ENCODE data around the gene DUSP18.

DUSP18 gene

DNA sequence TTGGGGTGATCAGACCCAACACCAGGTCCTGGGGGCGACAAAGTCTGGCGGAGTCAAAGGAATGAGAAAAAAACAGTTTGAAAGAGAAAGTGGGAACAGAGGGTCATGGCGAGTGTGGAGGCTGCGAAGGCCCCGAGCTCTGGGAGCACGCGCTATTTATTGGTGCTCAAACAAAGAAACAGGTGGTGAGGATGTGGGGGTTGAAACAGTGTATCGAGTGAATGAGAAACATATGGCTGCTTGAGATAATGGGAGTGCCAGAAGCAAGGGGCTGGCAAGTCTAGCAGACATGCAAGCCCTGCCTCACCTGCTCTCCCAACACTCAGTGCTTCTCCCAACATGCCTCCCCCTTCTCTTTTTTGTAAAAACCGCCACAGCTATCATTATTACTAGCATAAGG, 7.8 kb upstream of the DUSP18 start:
- no peak overlapping the region for H3K27ac ChIP-seq (ENCODE audit: low read depth, low read length, poor library complexity, severe bottlenecking)
- no peak overlapping the region for H2AFZ ChIP-seq (ENCODE audit: low read length)
- 0 out of 2 replicates have a peak, but pooled peaks cover 3% of the 10 kb centered on the region for H3K27me3 ChIP-seq (ENCODE audit: insufficient read depth, low read length)
- no peak overlapping the region for H3K4me3 ChIP-seq (ENCODE audit: low read depth, low read length, poor library complexity, severe bottlenecking)
- TF ChIP-seq, protein P1, sequence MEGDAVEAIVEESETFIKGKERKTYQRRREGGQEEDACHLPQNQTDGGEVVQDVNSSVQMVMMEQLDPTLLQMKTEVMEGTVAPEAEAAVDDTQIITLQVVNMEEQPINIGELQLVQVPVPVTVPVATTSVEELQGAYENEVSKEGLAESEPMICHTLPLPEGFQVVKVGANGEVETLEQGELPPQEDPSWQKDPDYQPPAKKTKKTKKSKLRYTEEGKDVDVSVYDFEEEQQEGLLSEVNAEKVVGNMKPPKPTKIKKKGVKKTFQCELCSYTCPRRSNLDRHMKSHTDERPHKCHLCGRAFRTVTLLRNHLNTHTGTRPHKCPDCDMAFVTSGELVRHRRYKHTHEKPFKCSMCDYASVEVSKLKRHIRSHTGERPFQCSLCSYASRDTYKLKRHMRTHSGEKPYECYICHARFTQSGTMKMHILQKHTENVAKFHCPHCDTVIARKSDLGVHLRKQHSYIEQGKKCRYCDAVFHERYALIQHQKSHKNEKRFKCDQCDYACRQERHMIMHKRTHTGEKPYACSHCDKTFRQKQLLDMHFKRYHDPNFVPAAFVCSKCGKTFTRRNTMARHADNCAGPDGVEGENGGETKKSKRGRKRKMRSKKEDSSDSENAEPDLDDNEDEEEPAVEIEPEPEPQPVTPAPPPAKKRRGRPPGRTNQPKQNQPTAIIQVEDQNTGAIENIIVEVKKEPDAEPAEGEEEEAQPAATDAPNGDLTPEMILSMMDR (IDR thresholded peaks at IDR 0.05; ENCODE audit: low read length), result no peak
- TF ChIP-seq EZH2 (IDR thresholded peaks at IDR 0.05; ENCODE audit: borderline replicate concordance, low read length), result no peak
- H3K9ac ChIP-seq (ENCODE audit: low read length), result no peak overlapping the region
- no peaks in the 10 kb centered on the region for H3K9me3 ChIP-seq (ENCODE audit: low read length)
- H3K4me2 ChIP-seq (ENCODE audit: low read length), result no peak overlapping the region
- H3F3A ChIP-seq (ENCODE audit: insufficient read depth, low read length), result no peaks in the 10 kb centered on the region
- H3K36me3 ChIP-seq (ENCODE audit: insufficient read depth, low read length), result no peaks in the 10 kb centered on the region
- H3K79me2 ChIP-seq (ENCODE audit: insufficient read depth, low read length), result no peaks in the 10 kb centered on the region
- no peaks in the 10 kb centered on the region for H3K9me2 ChIP-seq (ENCODE audit: low read depth, low read length)
- no peaks in the 10 kb centered on the region for H4K20me1 ChIP-seq (ENCODE audit: insufficient read depth, low read length)
- H3K4me1 ChIP-seq (ENCODE audit: insufficient read depth, low read length, severe bottlenecking), result no peaks in the 10 kb centered on the region

DNA sequence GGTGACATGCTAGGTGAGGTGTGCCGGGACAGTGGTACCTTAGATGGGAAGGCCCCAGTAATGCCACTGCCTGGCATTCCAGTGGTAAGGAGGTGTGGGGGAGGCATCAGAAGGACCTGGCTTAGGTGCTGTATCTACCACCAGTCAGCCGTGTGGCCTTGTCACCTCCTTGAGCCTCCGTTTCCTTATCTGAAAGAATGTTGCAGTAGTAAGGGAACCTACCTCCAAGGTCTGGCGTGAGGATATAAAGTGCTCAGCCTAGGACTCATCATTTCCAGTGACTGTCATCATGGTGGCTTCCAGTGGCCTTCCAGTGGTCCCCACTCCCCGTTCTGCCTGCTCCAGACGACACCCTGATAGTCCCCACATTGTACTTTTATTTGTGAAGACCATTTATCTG, 6.8 kb upstream of the DUSP18 start:
- H3K4me3 ChIP-seq (ENCODE audit: low read depth, low read length, poor library complexity, severe bottlenecking), result no peak overlapping the region
- no peaks in the 10 kb centered on the region for H4K20me1 ChIP-seq (ENCODE audit: insufficient read depth, low read length)
- H3K4me2 ChIP-seq (ENCODE audit: low read length), result no peak overlapping the region
- H3K27ac ChIP-seq (ENCODE audit: low read depth, low read length, poor library complexity, severe bottlenecking), result no peak overlapping the region
- H3K27me3 ChIP-seq (ENCODE audit: insufficient read depth, low read length), result 0 out of 2 replicates have a peak, but pooled peaks cover 3% of the 10 kb centered on the region
- no peaks in the 10 kb centered on the region for H3K9me3 ChIP-seq (ENCODE audit: low read length)
- H3K9ac ChIP-seq (ENCODE audit: low read length), result no peak overlapping the region
- H3K36me3 ChIP-seq (ENCODE audit: insufficient read depth, low read length), result no peaks in the 10 kb centered on the region
- no peaks in the 10 kb centered on the region for H3F3A ChIP-seq (ENCODE audit: insufficient read depth, low read length)
- TF ChIP-seq, protein P1 (IDR thresholded peaks at IDR 0.05; ENCODE audit: low read length), result no peak
- TF ChIP-seq EZH2 (IDR thresholded peaks at IDR 0.05; ENCODE audit: borderline replicate concordance, low read length), result no peak
- H3K79me2 ChIP-seq (ENCODE audit: insufficient read depth, low read length), result no peaks in the 10 kb centered on the region
- no peak overlapping the region for H2AFZ ChIP-seq (ENCODE audit: low read length)
- H3K4me1 ChIP-seq (ENCODE audit: insufficient read depth, low read length, severe bottlenecking), result no peaks in the 10 kb centered on the region
- no peaks in the 10 kb centered on the region for H3K9me2 ChIP-seq (ENCODE audit: low read depth, low read length)

DNA sequence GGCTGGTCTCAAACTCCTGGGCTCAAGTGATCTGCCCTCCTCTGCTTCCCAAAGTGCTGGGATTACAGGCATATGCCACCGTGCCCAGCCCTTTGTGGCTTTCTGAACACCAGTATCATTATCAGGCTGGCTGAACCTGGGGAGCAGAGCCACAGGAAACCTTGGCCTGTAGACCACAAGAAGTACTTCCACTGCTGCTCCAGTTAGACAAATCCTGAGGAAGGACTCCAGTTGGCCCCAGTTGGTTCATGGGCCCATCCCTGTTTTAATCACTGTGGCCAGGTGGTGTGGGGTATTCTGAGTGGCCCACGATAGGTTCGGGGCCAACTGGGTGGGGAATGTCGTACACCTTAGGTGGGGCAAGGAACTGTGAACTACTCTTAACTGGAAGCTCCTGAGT, 5.5 kb upstream of the DUSP18 start:
- Histone ChIP-seq H3K27me3 (ENCODE audit: insufficient read depth, low read length) (peaks cover 3% of the 10 kb centered on the region; the same call in 1 of the 2 replicates), H4K20me1 (ENCODE audit: insufficient read depth, low read length) (no peaks in the 10 kb centered on the region), H3K4me2 (ENCODE audit: low read length) (no peak overlapping the region), H3K79me2 (ENCODE audit: insufficient read depth, low read length) (no peaks in the 10 kb centered on the region), H3K27ac (ENCODE audit: low read depth, low read length, poor library complexity, severe bottlenecking) (no peak overlapping the region), H3K36me3 (ENCODE audit: insufficient read depth, low read length) (no peaks in the 10 kb centered on the region), H3K9ac (ENCODE audit: low read length) (no peak overlapping the region), H3K4me3 (ENCODE audit: low read depth, low read length, poor library complexity, severe bottlenecking) (no peak overlapping the region), H3K9me3 (ENCODE audit: low read length) (no peaks in the 10 kb centered on the region), H3K9me2 (ENCODE audit: low read depth, low read length) (no peaks in the 10 kb centered on the region), H3K4me1 (ENCODE audit: insufficient read depth, low read length, severe bottlenecking) (peaks cover 4% of the 10 kb centered on the region), H2AFZ (ENCODE audit: low read length) (no peak overlapping the region), H3F3A (ENCODE audit: insufficient read depth, low read length) (no peaks in the 10 kb centered on the region)
- no peak for TF ChIP-seq EZH2 (IDR thresholded peaks at IDR 0.05; ENCODE audit: borderline replicate concordance, low read length)
- TF ChIP-seq, protein P1 (IDR thresholded peaks at IDR 0.05; ENCODE audit: low read length), result no peak
